HL-60 (cell line): ENCODE measurements around the gene ATP6V1F.

Experiments
- CTCF ChIP-seq: IDR thresholded peaks from one replicate; pipeline ENCODE4 v1.5.1; 2011; ENCODE audit warnings: low read length, control low read depth, inconsistent platforms; ENCODE audit not compliant: insufficient read depth
- POLR2AphosphoS5 ChIP-seq: IDR thresholded peaks from 2 replicates; pipeline ENCODE4 v1.6.1; 2012; ENCODE audit warnings: low read depth
- REST ChIP-seq: IDR thresholded peaks from 2 replicates; pipeline ENCODE4 v1.6.1; 2012; ENCODE audit warnings: low read depth; ENCODE audit not compliant: insufficient replicate concordance

GRCh38 chr7:128836729-128837348, 25.8 kb upstream of the ATP6V1F start:
- TF ChIP-seq CTCF, result no peak
- TF ChIP-seq POLR2AphosphoS5, result no peak
- no peak for TF ChIP-seq REST
